ENCODE data around the gene SH3GL1. TPM values are rescaled to one million over a fixed set of nuclear protein-coding genes. Genes with fewer than 3 reads are reported as not detected.

SH3GL1 gene
- polyA plus RNA-seq, 1 of the 3 experiments (the other 2 are of a cell fraction): 82.8 TPM

- H2AFZ ChIP-seq (ENCODE audit: low read depth): no peak overlapping the region
- no peaks in the 10 kb centered on the region for H3K9me3 ChIP-seq
- TF ChIP-seq SIN3A (IDR thresholded peaks at IDR 0.05; ENCODE audit: borderline replicate concordance, low read depth, low read length) (no peak), MXI1 (IDR thresholded peaks at IDR 0.05; ENCODE audit: low read depth, low read length) (no peak)
- no peak for DNase-seq
- 94% methylated on average over 20 of the region's 36 CpGs for WGBS (ENCODE audit: low lambda C conversion rate)
- H3F3A ChIP-seq (replicated peaks; ENCODE audit: insufficient read depth): no peaks in the 10 kb centered on the region
- H3K9me2 ChIP-seq: no peaks in the 10 kb centered on the region
- no peaks in the 10 kb centered on the region for H3K79me2 ChIP-seq (ENCODE audit: insufficient read depth)
- CTCF ChIA-PET: interaction anchor here (0.7 to 1.1 kb wide), 2 partner anchors 11 to 45 kb away, joined by 3 read pairs; partner anchors contain the start of gene SH3GL1
- H3K4me1 ChIP-seq (ENCODE audit: control insufficient read depth in 1 of 2, insufficient read depth in 2 of 2, low read depth in 1 of 2, low read length in 1 of 2): no peaks in the 10 kb centered on the region
- H3K27me3 ChIP-seq (ENCODE audit: insufficient read depth): no peaks in the 10 kb centered on the region
- H3K27ac ChIP-seq (ENCODE audit: low read depth in 2 of 2, low read length in 1 of 2): no peak overlapping the region
- no peaks in the 10 kb centered on the region for H4K20me1 ChIP-seq (ENCODE audit: insufficient read depth)
- H3K4me3 ChIP-seq (ENCODE audit: low read depth in 2 of 2, low read length in 1 of 2): no peak overlapping the region
- POLR2A ChIA-PET: no interaction called here
- no peak overlapping the region for H3K9ac ChIP-seq
- no peak overlapping the region for H3K4me2 ChIP-seq
- H3K36me3 ChIP-seq (replicated peaks in 1 of 2; ENCODE audit: control insufficient read depth in 1 of 2, insufficient read depth in 2 of 2, low read length in 1 of 2): peaks cover 0 to 59% of the 10 kb centered on the region in 2 experiments
Observed at GRCh38 chr19:4444765-4445741, 44.7 kb upstream of the SH3GL1 start.

- no peak overlapping the region for H2AFZ ChIP-seq (ENCODE audit: low read depth)
- peak; percentile 32 for DNase-seq
- H3K4me2 ChIP-seq: no peak overlapping the region
- no peak overlapping the region for H3K9ac ChIP-seq
- no peak overlapping the region for H3K27ac ChIP-seq (ENCODE audit: low read depth in 2 of 2, low read length in 1 of 2)
- TF ChIP-seq REST (IDR thresholded peaks at IDR 0.05; ENCODE audit: low read depth, low read length): no peak
- ChIA-PET POLR2A (interaction anchor here (0.9 to 1.4 kb wide), 3 partner anchors 12 to 28 kb away, joined by 3 to 6 read pairs (median 5); no protein-coding TSS in a partner anchor), CTCF (interaction anchor here (1.1 to 1.3 kb wide), 2 partner anchors 18 to 44 kb away, joined by 3 to 5 read pairs; partner anchors contain the start of gene SH3GL1)
- H4K20me1 ChIP-seq (ENCODE audit: insufficient read depth): no peaks in the 10 kb centered on the region
- no peaks in the 10 kb centered on the region for H3K4me1 ChIP-seq (ENCODE audit: control insufficient read depth in 1 of 2, insufficient read depth in 2 of 2, low read depth in 1 of 2, low read length in 1 of 2)
- no peaks in the 10 kb centered on the region for H3K9me3 ChIP-seq
- 87% methylated on average over 8 of the region's 20 CpGs for WGBS (ENCODE audit: low lambda C conversion rate)
- no peaks in the 10 kb centered on the region for H3K9me2 ChIP-seq
- H3K27me3 ChIP-seq (ENCODE audit: insufficient read depth): no peaks in the 10 kb centered on the region
- no peaks in the 10 kb centered on the region; the same call in 1 of the 2 replicates for H3K79me2 ChIP-seq (ENCODE audit: insufficient read depth)
- no peak overlapping the region for H3K4me3 ChIP-seq (ENCODE audit: low read depth in 2 of 2, low read length in 1 of 2)
- no peaks in the 10 kb centered on the region for H3F3A ChIP-seq (replicated peaks; ENCODE audit: insufficient read depth)
- H3K36me3 ChIP-seq (replicated peaks in 1 of 2; ENCODE audit: control insufficient read depth in 1 of 2, insufficient read depth in 2 of 2, low read length in 1 of 2): peaks cover 0 to 52% of the 10 kb centered on the region in 2 experiments
Observed at GRCh38 chr19:4443966-4444764, 43.8 kb upstream of the SH3GL1 start.
